HG02852 (cell line): ENCODE results near the gene GPRC5A.

Source experiments
- ATAC-seq: cut with Tn5 transposase; IDR thresholded peaks from one replicate; pipeline ENCODE4 v1.9.1; 2021; ENCODE audit warnings: mild to moderate bottlenecking, moderate library complexity; ENCODE audit not compliant: unreplicated experiment

The GPRC5A gene

GRCh38 chr12:12909228-12909994 lies 18.0 kb downstream of the GPRC5A start:
- ATAC-seq = peak; percentile 51

GRCh38 chr12:12909995-12910420 lies 18.6 kb downstream of the GPRC5A start:
- ATAC-seq = no peak

GRCh38 chr12:12912711-12913110 lies 21.3 kb downstream of the GPRC5A start:
- no peak for ATAC-seq

GRCh38 chr12:12915656-12916055 lies 24.3 kb downstream of the GPRC5A start:
- ATAC-seq = no peak

- ATAC-seq = peak; percentile 87
These were observed 25.0 kb downstream of the GPRC5A start for GRCh38 chr12:12916135-12916944.

DNA sequence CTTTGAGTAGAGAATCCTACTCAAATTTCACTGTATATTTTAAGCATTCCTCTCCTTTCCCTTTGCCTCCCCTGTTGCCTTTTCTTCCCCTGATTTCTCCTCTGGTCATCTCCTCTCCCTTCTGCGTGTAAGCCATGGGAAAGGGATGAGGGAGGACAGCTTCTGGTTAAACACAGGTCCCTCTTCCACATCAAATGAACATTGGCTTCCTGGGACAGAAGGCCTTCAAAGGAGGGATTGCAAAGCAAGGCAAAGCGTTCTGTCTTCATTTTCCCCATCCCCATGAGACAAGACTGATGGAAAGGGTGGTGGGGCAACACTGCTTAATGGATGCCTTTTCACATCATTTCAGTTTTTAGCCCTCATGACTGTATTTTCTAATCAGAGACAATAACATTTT lies 26.2 kb downstream of the GPRC5A start:
- ATAC-seq = no peak

DNA sequence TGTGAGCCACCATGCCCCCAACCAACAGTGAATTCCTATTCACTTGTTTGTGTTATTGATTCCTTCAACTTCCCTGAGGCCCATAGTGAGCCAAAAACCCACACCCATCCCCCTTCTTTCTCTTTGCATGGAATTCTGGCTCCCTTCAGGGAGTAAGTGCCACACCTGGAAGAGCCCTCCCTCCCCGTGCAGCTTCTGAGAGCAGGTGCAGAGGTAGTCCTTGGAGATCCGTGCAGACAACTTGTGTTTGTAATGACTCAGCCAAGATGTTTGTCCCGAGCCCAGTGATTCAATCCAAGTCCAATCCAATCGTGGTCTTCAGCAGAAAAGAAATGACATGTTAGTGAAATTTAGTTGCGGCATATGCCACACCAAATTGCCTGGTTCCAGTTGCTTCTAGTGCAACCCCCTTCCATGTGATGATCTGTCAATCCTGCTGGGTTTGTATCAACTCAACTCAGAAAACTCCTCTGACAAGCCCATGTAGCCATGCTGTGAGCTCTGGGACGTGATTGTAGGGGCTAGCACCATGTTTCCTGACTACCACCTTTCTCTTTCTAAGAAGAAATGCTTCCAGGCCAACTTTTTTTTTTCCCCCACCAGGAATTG lies 27.5 kb downstream of the GPRC5A start:
- no peak for ATAC-seq

- ATAC-seq = no peak
These were observed 28.5 kb downstream of the GPRC5A start for GRCh38 chr12:12919666-12920435.

DNA sequence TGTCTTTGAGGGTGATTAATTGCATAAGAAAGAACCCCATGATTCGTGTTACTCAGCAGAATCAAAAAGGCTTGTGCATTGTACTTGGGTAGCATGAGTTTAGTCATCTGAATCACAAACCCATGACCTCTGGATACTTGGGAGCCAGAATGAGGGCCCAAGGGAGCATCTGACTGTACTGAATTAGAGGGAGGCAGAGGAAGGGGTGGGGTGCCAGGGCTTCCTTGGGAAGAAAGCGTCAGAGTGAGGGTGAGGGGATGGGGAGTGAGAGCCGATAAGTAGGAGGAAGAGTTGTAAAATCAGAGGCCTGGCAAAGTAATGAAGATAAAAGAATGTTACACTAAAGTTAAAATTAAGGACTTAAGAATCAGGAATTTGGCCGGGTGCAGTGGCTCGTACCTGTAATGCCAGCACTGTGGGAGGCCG lies 30.8 kb downstream of the GPRC5A start:
- ATAC-seq = no peak

DNA sequence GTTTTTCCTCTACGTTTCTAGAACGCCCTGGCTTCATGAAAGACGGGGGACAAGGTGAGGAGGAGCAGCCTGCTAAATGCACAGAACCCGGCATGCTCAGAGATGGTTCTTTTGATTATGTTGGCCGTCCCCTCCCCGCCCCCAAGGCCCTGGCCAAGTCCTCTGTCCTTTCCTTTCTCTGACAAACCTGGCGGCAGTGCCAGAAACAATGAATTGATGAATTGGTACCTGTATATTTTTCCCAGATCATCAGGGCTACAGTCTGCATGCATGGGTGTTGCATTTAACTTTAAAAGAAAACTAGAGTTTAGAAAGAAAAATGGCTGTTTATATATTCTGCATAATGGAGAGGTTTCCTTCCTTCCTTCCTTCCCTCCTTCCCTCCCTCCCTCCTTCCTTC lies 31.6 kb downstream of the GPRC5A start:
- no peak for ATAC-seq

- ATAC-seq = no peak
These were observed 32.8 kb downstream of the GPRC5A start for GRCh38 chr12:12924169-12924568.

GRCh38 chr12:12925388-12925787 lies 34.0 kb downstream of the GPRC5A start:
- no peak for ATAC-seq

- no peak for ATAC-seq
These were observed 35.3 kb downstream of the GPRC5A start for GRCh38 chr12:12926571-12927071.

- no peak for ATAC-seq
These were observed 36.1 kb downstream of the GPRC5A start for GRCh38 chr12:12927211-12928079.

- no peak for ATAC-seq
These were observed 38.3 kb downstream of the GPRC5A start for GRCh38 chr12:12929696-12930095.

- no peak for ATAC-seq
These were observed 39.4 kb downstream of the GPRC5A start for GRCh38 chr12:12930633-12931219.

- no peak for ATAC-seq
These were observed 42.4 kb downstream of the GPRC5A start for GRCh38 chr12:12933742-12934141.

- ATAC-seq = no peak
These were observed 43.2 kb downstream of the GPRC5A start for GRCh38 chr12:12934556-12934955.

DNA sequence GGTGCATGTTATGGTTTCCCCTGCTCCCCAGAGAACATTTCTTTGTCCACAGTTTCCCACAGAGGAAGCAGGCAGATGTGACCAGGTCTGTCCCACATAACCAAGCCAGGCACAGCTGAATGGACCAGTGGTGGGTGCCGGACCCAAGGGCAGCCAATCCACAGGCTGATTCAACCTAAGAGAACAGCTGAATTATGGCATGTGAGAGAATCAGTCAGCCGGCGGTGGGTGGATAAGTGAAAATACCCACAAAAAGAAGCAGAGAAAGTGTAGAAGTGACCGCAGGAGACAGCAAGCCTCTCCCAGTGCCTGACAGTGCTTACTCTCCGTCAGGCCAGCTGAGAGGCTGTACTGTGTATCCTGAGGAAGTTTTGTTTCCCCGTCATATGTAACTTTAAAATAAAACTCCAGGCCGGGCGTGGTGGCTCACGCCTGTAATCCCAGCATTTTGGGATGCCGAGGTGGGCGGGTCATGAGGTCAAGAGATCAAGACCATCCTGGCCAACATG lies 45.7 kb downstream of the GPRC5A start:
- no peak for ATAC-seq
